MM.1S (cell line): ENCODE results near the gene GJE1.
"Not testable (repeated sequence)": the region's sequence is repeated elsewhere in the genome, so short reads cannot be mapped to it uniquely, and the experiment has no call there.

Source experiments
- DNase-seq: peaks from one replicate; pipeline ENCODE4 v3.0.0-alpha.2; 2015
- H2AFZ ChIP-seq: fragments of 300-600 bp; sonication (generic); 2 replicates; pipeline ENCODE4 v1.6.0; 2016; ENCODE audit warnings: antibody characterized with exemption, low read length
- H3F3A ChIP-seq: fragments of 300-600 bp; sonication (generic); 2 replicates; pipeline ENCODE4 v1.6.1; 2016; ENCODE audit warnings: mild to moderate bottlenecking, antibody characterized with exemption, low read length, moderate library complexity, mixed read lengths; ENCODE audit not compliant: insufficient read depth
- H3K27ac ChIP-seq: fragments of 300-600 bp; sonication (generic); 2 replicates; pipeline ENCODE4 v1.5.1; 2016; ENCODE audit warnings: mild to moderate bottlenecking, low read length
- H3K27me3 ChIP-seq: fragments of 300-600 bp; sonication (generic); replicated peaks from 2 replicates; pipeline ENCODE4 v1.6.0; 2016; ENCODE audit warnings: low read length; ENCODE audit not compliant: insufficient read depth
- H3K36me3 ChIP-seq: fragments of 300-600 bp; sonication (generic); replicated peaks from 2 replicates; pipeline ENCODE4 v1.6.1; 2016; ENCODE audit warnings: mild to moderate bottlenecking, low read length, mixed read lengths; ENCODE audit not compliant: insufficient read depth
- H3K4me1 ChIP-seq: fragments of 300-600 bp; sonication (generic); 2 replicates; pipeline ENCODE4 v1.6.1; 2016; ENCODE audit warnings: low read length, mixed read lengths
- H3K4me2 ChIP-seq: fragments of 300-600 bp; sonication (generic); 2 replicates; pipeline ENCODE4 v1.6.0; 2016; ENCODE audit warnings: low read depth, low read length
- H3K4me3 ChIP-seq: fragments of 300-600 bp; sonication (generic); 2 replicates; pipeline ENCODE4 v1.5.1; 2016; ENCODE audit warnings: low read length, mixed read lengths
- H3K79me2 ChIP-seq: fragments of 300-600 bp; sonication (generic); 2 replicates; pipeline ENCODE4 v1.6.1; 2016; ENCODE audit warnings: mixed run types, low read length, mixed read lengths
- H3K9ac ChIP-seq: fragments of 300-600 bp; sonication (generic); 2 replicates; pipeline ENCODE4 v1.6.1; 2016; ENCODE audit warnings: low read length, mixed read lengths
- H3K9me2 ChIP-seq: fragments of 300-600 bp; sonication (generic); replicated peaks from 2 replicates; pipeline ENCODE4 v1.6.1; 2016; ENCODE audit warnings: mild to moderate bottlenecking, low read length, mixed read lengths; ENCODE audit not compliant: insufficient read depth
- H3K9me3 ChIP-seq: fragments of 300-600 bp; sonication (generic); replicated peaks from 2 replicates; pipeline ENCODE4 v1.6.1; 2016; ENCODE audit warnings: mild to moderate bottlenecking, low read length, mixed read lengths; ENCODE audit not compliant: insufficient read depth
- H4K20me1 ChIP-seq: fragments of 300-600 bp; sonication (generic); 2 replicates; pipeline ENCODE4 v1.6.1; 2016; ENCODE audit warnings: mild to moderate bottlenecking, low read length, moderate library complexity, mixed read lengths; ENCODE audit not compliant: insufficient read depth
- EZH2 ChIP-seq: fragments of 300-600 bp; sonication (generic); optimal IDR thresholded peaks from 2 replicates; pipeline ENCODE3; 2017; ENCODE audit warnings: low read depth, mild to moderate bottlenecking, antibody characterized with exemption, low read length, mixed read lengths
- EZH2phosphoT487 ChIP-seq: fragments of 300-600 bp; sonication (generic); IDR thresholded peaks from 2 replicates; pipeline ENCODE4 v1.6.1; 2018; ENCODE audit warnings: antibody characterized with exemption, low read length
- TF ChIP-seq, protein P1 (sequence below): fragments of 300-600 bp; sonication (generic); IDR thresholded peaks from 2 replicates; pipeline ENCODE4 v1.5.1; 2016; ENCODE audit warnings: antibody characterized with exemption, low read length, mixed read lengths

The GJE1 gene

DNA sequence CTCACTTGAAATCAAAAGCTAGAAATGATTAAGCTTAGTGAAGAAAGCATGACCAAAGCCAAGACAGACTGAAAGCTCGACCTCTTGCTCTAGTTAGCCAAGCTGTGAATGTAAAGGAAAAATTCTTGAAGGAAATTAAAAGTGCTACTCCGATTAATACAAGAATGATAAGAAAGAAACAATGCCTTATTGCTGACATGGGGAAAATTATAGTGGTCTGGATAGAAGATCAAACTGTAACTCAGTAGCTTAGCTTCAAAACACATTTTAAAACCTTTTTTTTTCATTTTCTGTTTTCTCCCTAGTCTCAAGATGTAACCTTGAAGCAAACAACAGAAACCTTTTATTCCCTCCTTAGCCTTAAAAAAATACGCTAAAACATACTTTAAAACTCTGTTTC is 11.4 kb upstream of the GJE1 start:
- Histone ChIP-seq H3K27ac (no peak overlapping the region), H3K79me2 (no peaks in the 10 kb centered on the region), H3K9ac (no peak overlapping the region), H3K4me1 (no peaks in the 10 kb centered on the region), H3F3A (no peaks in the 10 kb centered on the region), H3K9me2 (no peaks in the 10 kb centered on the region), H3K4me3 (no peak overlapping the region), H3K9me3 (no peaks in the 10 kb centered on the region), H4K20me1 (no peaks in the 10 kb centered on the region), H2AFZ (no peak overlapping the region), H3K36me3 (no peaks in the 10 kb centered on the region), H3K27me3 (no peaks in the 10 kb centered on the region), H3K4me2 (no peak overlapping the region)
- TF ChIP-seq, protein P1, sequence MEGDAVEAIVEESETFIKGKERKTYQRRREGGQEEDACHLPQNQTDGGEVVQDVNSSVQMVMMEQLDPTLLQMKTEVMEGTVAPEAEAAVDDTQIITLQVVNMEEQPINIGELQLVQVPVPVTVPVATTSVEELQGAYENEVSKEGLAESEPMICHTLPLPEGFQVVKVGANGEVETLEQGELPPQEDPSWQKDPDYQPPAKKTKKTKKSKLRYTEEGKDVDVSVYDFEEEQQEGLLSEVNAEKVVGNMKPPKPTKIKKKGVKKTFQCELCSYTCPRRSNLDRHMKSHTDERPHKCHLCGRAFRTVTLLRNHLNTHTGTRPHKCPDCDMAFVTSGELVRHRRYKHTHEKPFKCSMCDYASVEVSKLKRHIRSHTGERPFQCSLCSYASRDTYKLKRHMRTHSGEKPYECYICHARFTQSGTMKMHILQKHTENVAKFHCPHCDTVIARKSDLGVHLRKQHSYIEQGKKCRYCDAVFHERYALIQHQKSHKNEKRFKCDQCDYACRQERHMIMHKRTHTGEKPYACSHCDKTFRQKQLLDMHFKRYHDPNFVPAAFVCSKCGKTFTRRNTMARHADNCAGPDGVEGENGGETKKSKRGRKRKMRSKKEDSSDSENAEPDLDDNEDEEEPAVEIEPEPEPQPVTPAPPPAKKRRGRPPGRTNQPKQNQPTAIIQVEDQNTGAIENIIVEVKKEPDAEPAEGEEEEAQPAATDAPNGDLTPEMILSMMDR: no peak
- no peak for TF ChIP-seq EZH2
- TF ChIP-seq EZH2phosphoT487: no peak
- DNase-seq: no peak

DNA sequence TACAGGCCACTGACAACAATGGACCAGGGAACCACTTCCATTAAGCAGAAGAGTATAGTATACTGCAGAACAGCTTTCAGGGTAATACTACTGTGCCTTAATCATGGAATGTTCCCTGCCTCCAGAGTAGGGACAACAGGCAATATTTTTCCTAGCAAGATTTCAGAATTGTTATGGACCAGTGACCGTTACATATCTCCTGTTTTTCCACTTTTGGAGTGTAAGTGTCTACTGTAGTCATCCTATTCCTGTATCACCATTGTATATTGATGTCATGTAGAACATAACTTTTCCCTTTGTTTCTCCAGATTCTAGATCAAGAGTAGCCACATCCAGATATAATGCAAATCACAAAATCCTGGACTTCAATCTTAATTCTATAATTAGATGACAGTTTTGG is 1.9 kb upstream of the GJE1 start:
- Histone ChIP-seq H3K79me2 (no peaks in the 10 kb centered on the region), H3K9me3 (no peaks in the 10 kb centered on the region), H3F3A (no peaks in the 10 kb centered on the region), H3K36me3 (no peaks in the 10 kb centered on the region), H3K4me3 (no peak overlapping the region), H3K9me2 (no peaks in the 10 kb centered on the region), H4K20me1 (no peaks in the 10 kb centered on the region), H2AFZ (no peak overlapping the region), H3K27me3 (no peaks in the 10 kb centered on the region), H3K27ac (no peak overlapping the region), H3K4me1 (no peaks in the 10 kb centered on the region), H3K9ac (no peak overlapping the region), H3K4me2 (no peak overlapping the region)
- DNase-seq: no peak
- TF ChIP-seq EZH2phosphoT487 (no peak), EZH2 (no peak)
- TF ChIP-seq, protein P1: no peak

DNA sequence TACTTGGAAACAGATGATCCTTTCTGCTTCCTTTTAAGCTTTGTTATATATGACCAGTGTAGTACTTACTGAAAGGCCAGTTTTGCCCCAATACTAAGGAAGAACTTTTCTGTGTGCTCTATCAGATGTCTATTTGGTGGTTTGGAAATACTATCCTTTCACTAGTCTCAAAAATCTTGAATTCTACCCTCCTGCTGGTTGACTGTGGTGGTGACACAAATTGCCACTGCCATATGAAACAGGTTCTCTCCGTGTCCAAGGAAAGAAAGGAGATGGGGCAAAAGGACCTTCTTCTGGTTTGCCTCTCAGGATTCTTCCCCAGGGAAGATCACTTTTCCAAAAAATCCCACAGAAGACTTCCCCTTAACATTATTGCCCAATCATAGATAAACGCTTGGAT is 6.2 kb downstream of the GJE1 start:
- no peaks in the 10 kb centered on the region for H4K20me1 ChIP-seq
- H3K79me2 ChIP-seq: no peaks in the 10 kb centered on the region
- no peak overlapping the region for H3K9ac ChIP-seq
- no peak overlapping the region for H3K4me2 ChIP-seq
- H3K4me1 ChIP-seq: no peaks in the 10 kb centered on the region
- DNase-seq: no peak
- no peak overlapping the region for H3K27ac ChIP-seq
- no peaks in the 10 kb centered on the region for H3K9me3 ChIP-seq
- no peak overlapping the region for H3K4me3 ChIP-seq
- H3F3A ChIP-seq: no peaks in the 10 kb centered on the region
- H2AFZ ChIP-seq: no peak overlapping the region
- H3K36me3 ChIP-seq: no peaks in the 10 kb centered on the region
- TF ChIP-seq EZH2: no peak
- TF ChIP-seq EZH2phosphoT487: no peak
- TF ChIP-seq, protein P1: no peak
- no peaks in the 10 kb centered on the region for H3K9me2 ChIP-seq
- no peaks in the 10 kb centered on the region for H3K27me3 ChIP-seq

DNA sequence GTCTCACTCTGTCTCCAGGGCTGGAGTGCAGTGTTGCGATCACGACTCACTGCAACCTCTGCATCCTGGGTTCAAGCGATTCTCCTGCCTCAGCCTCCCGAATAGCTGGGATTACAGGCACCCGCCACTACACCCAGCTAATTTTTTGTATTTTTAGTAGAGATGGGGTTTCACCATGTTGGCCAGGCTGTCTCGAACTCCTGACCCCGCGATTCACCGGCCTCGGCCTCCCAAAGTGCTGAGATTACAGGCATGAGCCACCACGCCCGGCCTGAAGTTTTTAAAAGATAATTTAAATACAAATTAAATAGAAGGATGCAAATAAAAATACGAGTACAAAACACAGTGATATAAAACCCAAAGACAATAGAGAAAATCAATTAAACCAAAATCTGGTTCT is 8.8 kb downstream of the GJE1 start:
- not testable (repeated sequence) for DNase-seq, H3K9me2 ChIP-seq, H3K9ac ChIP-seq, H3K27ac ChIP-seq, H3F3A ChIP-seq, H3K79me2 ChIP-seq, H3K4me3 ChIP-seq, H3K36me3 ChIP-seq, H3K27me3 ChIP-seq, H4K20me1 ChIP-seq, H3K4me1 ChIP-seq, H3K9me3 ChIP-seq, H3K4me2 ChIP-seq, H2AFZ ChIP-seq
